GM12875 (cell line): ENCODE results near the gene CXXC1.

Source experiments
- H3K4me3 ChIP-seq: one replicate; pipeline ENCODE4 v1.5.1; 2011; ENCODE audit warnings: low read depth, low read length, control low read depth
- TF ChIP-seq, protein P1 (sequence below): IDR thresholded peaks from 2 replicates; pipeline ENCODE4 v1.5.1; 2011; ENCODE audit warnings: low read depth, mild to moderate bottlenecking, control low read depth, inconsistent platforms, low read length, moderate library complexity, borderline replicate concordance; ENCODE audit not compliant: insufficient read depth

Gene CXXC1

GRCh38 chr18:50280707-50281294 is 6.7 kb downstream of the CXXC1 start:
- H3K4me3 ChIP-seq: peak overlapping the region; percentile 95
- TF ChIP-seq, protein P1, sequence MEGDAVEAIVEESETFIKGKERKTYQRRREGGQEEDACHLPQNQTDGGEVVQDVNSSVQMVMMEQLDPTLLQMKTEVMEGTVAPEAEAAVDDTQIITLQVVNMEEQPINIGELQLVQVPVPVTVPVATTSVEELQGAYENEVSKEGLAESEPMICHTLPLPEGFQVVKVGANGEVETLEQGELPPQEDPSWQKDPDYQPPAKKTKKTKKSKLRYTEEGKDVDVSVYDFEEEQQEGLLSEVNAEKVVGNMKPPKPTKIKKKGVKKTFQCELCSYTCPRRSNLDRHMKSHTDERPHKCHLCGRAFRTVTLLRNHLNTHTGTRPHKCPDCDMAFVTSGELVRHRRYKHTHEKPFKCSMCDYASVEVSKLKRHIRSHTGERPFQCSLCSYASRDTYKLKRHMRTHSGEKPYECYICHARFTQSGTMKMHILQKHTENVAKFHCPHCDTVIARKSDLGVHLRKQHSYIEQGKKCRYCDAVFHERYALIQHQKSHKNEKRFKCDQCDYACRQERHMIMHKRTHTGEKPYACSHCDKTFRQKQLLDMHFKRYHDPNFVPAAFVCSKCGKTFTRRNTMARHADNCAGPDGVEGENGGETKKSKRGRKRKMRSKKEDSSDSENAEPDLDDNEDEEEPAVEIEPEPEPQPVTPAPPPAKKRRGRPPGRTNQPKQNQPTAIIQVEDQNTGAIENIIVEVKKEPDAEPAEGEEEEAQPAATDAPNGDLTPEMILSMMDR: no peak

DNA sequence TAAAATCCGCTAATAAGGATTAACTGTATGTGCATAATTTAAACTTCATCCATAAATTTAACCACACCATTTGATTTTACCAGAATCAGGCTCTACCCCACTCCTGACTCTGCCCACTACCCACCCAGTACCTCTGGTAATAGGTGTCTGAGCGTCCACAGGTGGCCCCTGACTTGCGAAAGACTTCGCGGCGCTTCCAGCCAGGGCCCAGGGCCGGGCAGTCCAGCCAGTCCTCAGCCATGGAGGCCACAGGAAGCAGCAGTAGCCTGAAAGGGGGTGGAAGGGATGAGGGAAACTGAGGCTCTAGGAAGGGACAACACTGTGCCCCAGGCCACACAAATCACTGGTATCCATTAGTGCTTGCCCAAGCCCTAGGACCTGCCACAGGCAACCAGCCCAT is 7.7 kb downstream of the CXXC1 start:
- TF ChIP-seq, protein P1: no peak
- peak overlapping the region; percentile 95 for H3K4me3 ChIP-seq

GRCh38 chr18:50277942-50278341 is 9.6 kb downstream of the CXXC1 start:
- TF ChIP-seq, protein P1: no peak
- no peak overlapping the region for H3K4me3 ChIP-seq

DNA sequence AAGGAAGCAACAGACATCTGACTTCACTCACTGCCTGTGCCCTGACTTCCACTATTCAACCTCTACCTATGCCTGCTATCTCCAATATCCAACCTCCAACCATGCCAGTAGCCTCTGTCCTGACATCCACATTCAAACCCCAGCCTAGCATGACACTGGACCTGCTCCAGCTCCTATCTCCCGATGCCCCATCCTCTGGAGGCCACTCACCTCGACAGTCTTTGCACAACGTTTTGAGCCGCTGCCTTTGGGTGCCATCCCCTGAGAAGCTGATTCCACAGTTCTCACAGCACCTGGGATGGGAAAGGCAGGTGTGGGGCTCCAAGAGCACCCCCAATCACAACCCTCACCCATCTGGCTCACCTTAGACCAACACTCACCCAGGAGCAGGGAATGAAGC is 11.0 kb downstream of the CXXC1 start:
- H3K4me3 ChIP-seq: no peak overlapping the region
- TF ChIP-seq, protein P1: no peak

DNA sequence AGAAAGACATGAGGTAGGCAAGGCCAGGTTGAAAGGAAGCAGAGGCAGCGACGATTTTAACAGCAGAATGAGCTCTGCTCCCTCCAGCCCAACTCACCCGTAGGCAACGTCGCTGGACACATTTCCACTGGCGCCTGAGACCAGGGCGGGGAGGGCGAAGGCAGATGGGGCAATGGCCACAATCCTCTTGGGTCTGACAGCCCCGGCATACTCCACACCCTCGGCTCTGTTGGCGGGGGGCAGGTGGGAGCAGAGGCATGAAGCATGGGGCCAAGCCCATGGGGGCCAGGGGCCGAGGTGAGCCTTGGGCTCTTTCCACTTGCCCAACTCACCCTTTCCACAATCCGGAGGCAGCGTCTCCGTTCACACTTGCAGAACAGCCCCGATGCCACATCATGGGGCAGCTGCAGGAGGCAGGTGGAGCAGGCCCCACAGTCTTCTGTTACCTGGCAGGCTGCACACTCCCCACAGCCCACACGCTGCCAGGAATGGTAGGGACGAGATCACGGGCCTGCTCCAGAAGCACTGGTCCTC is 11.9 kb downstream of the CXXC1 start:
- TF ChIP-seq, protein P1: no peak

GRCh38 chr18:50274941-50275340 is 12.6 kb downstream of the CXXC1 start:
- TF ChIP-seq, protein P1: no peak

More for the DNA sequence above, 11.9 kb downstream of the CXXC1 start:
- H3K4me3 ChIP-seq: no peak overlapping the region

GRCh38 chr18:50274044-50274442 is 13.4 kb downstream of the CXXC1 start:
- H3K4me3 ChIP-seq: no peak overlapping the region
- TF ChIP-seq, protein P1: no peak

More at GRCh38 chr18:50274941-50275340, 12.6 kb downstream of the CXXC1 start:
- H3K4me3 ChIP-seq: no peak overlapping the region
